Endothelial cell of umbilical vein (primary cell): Measurements from ENCODE around the gene RBM44. TPM values are rescaled to one million over a fixed set of nuclear protein-coding genes. Genes with fewer than 3 reads are reported as not detected.

ENCODE experiments used
- BruUV-seq: library from RNA; stranded (reverse); fragments of 400-500 nt; replicated peaks from 2 replicates; lab custom pipeline; 2021; lab: Mats Ljungman, UMichigan
- CTCF ChIA-PET: fragments of 300-600, 350-600 bp; sonication (Branson Sonifier 250); formaldehyde crosslinking; loops from one replicate; lab custom pipeline; 2021; ENCODE audit warnings: antibody characterized with exemption, inconsistent platforms; lab: Charles Lee
- POLR2A ChIA-PET: fragments of 300-600, 350-600 bp; sonication (Branson Sonifier 250); formaldehyde crosslinking; loops from one replicate; lab custom pipeline; 2021; ENCODE audit warnings: antibody characterized with exemption, inconsistent platforms; lab: Charles Lee
- DNase-seq: peaks from one replicate; pipeline ENCODE4 v3.0.0-alpha.2; 2011; ENCODE audit warnings: low read depth, low spot score
- FAIRE-seq: peaks from 2 replicates; lab custom pipeline; 2011; peaks lifted over from hg19 to GRCh38; lab: Jason Lieb, UNC
- H2AFZ ChIP-seq: 2 replicates; pipeline ENCODE4 v1.6.0; 2012; ENCODE audit warnings: low read depth, low read length, control low read depth, inconsistent platforms
- H3K27ac ChIP-seq: 2 replicates; pipeline ENCODE4 v1.5.1; 2011; ENCODE audit warnings: low read depth, mild to moderate bottlenecking, control low read depth, low read length, moderate library complexity; ENCODE audit not compliant: insufficient read depth
- H3K27me3 ChIP-seq, 2 experiments: 2 replicates each; pipeline versions ENCODE4 v1.6.0 to v1.6.1; 2011; ENCODE audit warnings: low read length in 2 of 2, mixed read lengths in 1 of 2; ENCODE audit not compliant: control insufficient read depth in 2 of 2, insufficient read depth in 2 of 2
- H3K36me3 ChIP-seq, 2 experiments: 2 replicates in 1 of 2; 3 replicates in 1 of 2; pipeline ENCODE4 v1.5.1; 2011; ENCODE audit warnings: low read length in 2 of 2, mild to moderate bottlenecking in 1 of 2, moderate library complexity in 1 of 2; ENCODE audit not compliant: control insufficient read depth in 2 of 2, insufficient read depth in 2 of 2; ENCODE audit errors: extremely low read depth in 1 of 2
- H3K4me1 ChIP-seq: 3 replicates; pipeline ENCODE4 v1.5.1; 2011; ENCODE audit warnings: mild to moderate bottlenecking, low read length; ENCODE audit not compliant: control insufficient read depth, insufficient read depth; ENCODE audit errors: extremely low read depth
- H3K4me2 ChIP-seq: 2 replicates; pipeline ENCODE4 v1.6.1; 2011; ENCODE audit warnings: low read length, control low read depth, mixed read lengths; ENCODE audit not compliant: insufficient read depth
- H3K4me3 ChIP-seq, 3 experiments: fragments of 200-600 bp in 1 of 3; sonication (generic), shearing (Covaris generic) in 1 of 3; replicated peaks in 1 of 3; 2 replicates each; pipeline ENCODE4 v1.5.1; 2011 to 2016; ENCODE audit warnings: control low read depth in 3 of 3, low read length in 3 of 3, mild to moderate bottlenecking in 2 of 3, inconsistent platforms in 1 of 3, low read depth in 1 of 3, moderate library complexity in 1 of 3; ENCODE audit not compliant: insufficient read depth in 1 of 3
- H3K79me2 ChIP-seq: 2 replicates; pipeline ENCODE4 v1.6.0; 2012; ENCODE audit warnings: low read length, inconsistent platforms; ENCODE audit not compliant: control insufficient read depth, insufficient read depth
- H3K9ac ChIP-seq: replicated peaks from 2 replicates; pipeline ENCODE3; 2011; ENCODE audit warnings: low read length, control low read depth; ENCODE audit not compliant: insufficient read depth; ENCODE audit errors: extremely low read depth
- H3K9me1 ChIP-seq: replicated peaks from 3 replicates; pipeline ENCODE4 v1.6.0; 2011; ENCODE audit warnings: mild to moderate bottlenecking, low read length; ENCODE audit not compliant: control insufficient read depth, insufficient read depth; ENCODE audit errors: extremely low read depth
- H3K9me3 ChIP-seq: replicated peaks from 2 replicates; pipeline ENCODE4 v1.5.1; 2012; ENCODE audit warnings: low read length, inconsistent platforms; ENCODE audit not compliant: control insufficient read depth, insufficient read depth
- H4K20me1 ChIP-seq: replicated peaks from 2 replicates; pipeline ENCODE3; 2011; ENCODE audit warnings: mild to moderate bottlenecking, low read length; ENCODE audit not compliant: control insufficient read depth, insufficient read depth; ENCODE audit errors: extremely low read depth
- CTCF ChIP-seq, 2 donors: IDR thresholded peaks; 1 replicate in 1 of 2; 2 replicates in 1 of 2; pipeline ENCODE4 v1.5.1; 2011; ENCODE audit warnings: low read length in 2 of 2, mild to moderate bottlenecking in 2 of 2, moderate library complexity in 2 of 2, control low read depth in 1 of 2, inconsistent platforms in 1 of 2, low read depth in 1 of 2; ENCODE audit not compliant: insufficient read depth in 1 of 2; ENCODE audit errors: extremely low read depth in 1 of 2
- JUN ChIP-seq: IDR thresholded peaks from 2 replicates; pipeline ENCODE4 v1.6.1; 2011; ENCODE audit warnings: borderline replicate concordance, low read depth; ENCODE audit not compliant: insufficient read length, insufficient read depth
- MAX ChIP-seq: IDR thresholded peaks from 2 replicates; pipeline ENCODE4 v1.6.1; 2011; ENCODE audit not compliant: insufficient read depth, insufficient read length
- MYC ChIP-seq: IDR thresholded peaks from one replicate; pipeline ENCODE4 v1.6.1; 2011; ENCODE audit warnings: mild to moderate bottlenecking, low read depth, low read length
- dilution Hi-C: fragments of 300-500 bp; cut with MboI; formaldehyde crosslinking; loops from one replicate; pipeline ENCODE4 v1.15.0; 2019; ENCODE audit warnings: low sequenced_read_pairs; ENCODE audit not compliant: extremely low pct_ligation_motif_present
- intact Hi-C: fragments of 100-400 bp; cut with micrococcal nuclease; formaldehyde crosslinking; loops from one replicate; pipeline ENCODE4 v1.10.0; 2022
- polyA plus RNA-seq, 4 experiments: library from polyadenylated mRNA; depleted of rRNA in 3 of 4; stranded (reverse) in 3 of 4; unstranded in 1 of 4; fragments of >200 nt; gene quantifications; 2 replicates each; pipeline versions ENCODE4 v1.2.1 to v1.2.3, GENCODE V29; 2011 to 2012; ENCODE audit warnings: missing spikeins in 1 of 4
- total RNA-seq: library from RNA; stranded (reverse); gene quantifications from 2 replicates; pipeline ENCODE4 v1.2.3, GENCODE V29; 2021

Gene RBM44
- total and polyA plus RNA-seq, 2 donors (not counting 3 experiments of a cell fraction or from before 2014, with no cell fraction given) = 0.14 to 0.53 TPM

- DNase-seq (peak; percentile 6), FAIRE-seq (no peak)
- CTCF ChIA-PET = no interaction called here
These were observed 20.7 kb downstream of the RBM44 start for GRCh38 chr2:237819231-237819630.

More at GRCh38 chr2:237819231-237819630, 20.7 kb downstream of the RBM44 start:
- TF ChIP-seq MYC (no peak), CTCF (IDR thresholded peaks at IDR 0.05; ENCODE audit: extremely low read depth in 1 of 2, insufficient read depth in 1 of 2, low read depth in 1 of 2, low read length in 2 of 2) (no peak), MAX (no peak), JUN (no peak)
- Histone ChIP-seq H3K9me1 (no peaks in the 10 kb centered on the region), H3K4me3 (no peak overlapping the region), H3K27me3 (no peaks in the 10 kb centered on the region), H3K9ac (no peak overlapping the region), H3K9me3 (no peaks in the 10 kb centered on the region), H3K4me2 (no peak overlapping the region), H3K36me3 (no peaks in the 10 kb centered on the region), H2AFZ (no peak overlapping the region), H3K79me2 (no peaks in the 10 kb centered on the region), H3K4me1 (no peaks in the 10 kb centered on the region), H3K27ac (no peak overlapping the region), H4K20me1 (no peaks in the 10 kb centered on the region)
- POLR2A ChIA-PET = no interaction called here
- BruUV-seq = no TSS peak
- dilution Hi-C loops (no loop called here), intact Hi-C loops (no loop called here)
